ENCODE results near the gene GPR3. TPM values are rescaled to one million over a fixed set of nuclear protein-coding genes. Genes with fewer than 3 reads are reported as not detected.
A peak's percentile ranks its signal among the peaks of the same experiment; 100 is the strongest.
"Not testable (repeated sequence)": the region's sequence is repeated elsewhere in the genome, so short reads cannot be mapped to it uniquely, and the experiment has no call there.

The GPR3 gene
- total RNA-seq, 1 experiment from 2014 or later: 4.4 TPM

DNA sequence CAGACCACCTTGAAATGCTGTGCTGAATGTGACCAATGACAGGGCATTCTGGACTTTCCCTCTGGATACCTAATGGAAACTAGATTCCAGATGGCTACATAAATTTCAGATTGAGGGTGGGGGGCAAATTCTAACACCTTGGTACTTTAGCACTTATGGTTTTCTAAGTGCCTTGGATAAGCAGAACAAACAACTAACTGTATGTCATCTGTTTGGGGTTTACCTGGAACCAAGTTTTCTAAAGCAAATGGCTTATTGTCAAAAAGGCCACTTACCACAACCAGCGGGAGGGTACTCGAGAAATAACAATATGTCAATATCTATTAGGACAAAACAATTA is 39.1 kb downstream of the GPR3 start:
- Histone ChIP-seq H4K20me1 (ENCODE audit: control insufficient read depth, insufficient read depth, insufficient read length) (no peaks in the 10 kb centered on the region), H2BK20ac (ENCODE audit: low read depth, low read length, poor library complexity, severe bottlenecking) (no peak overlapping the region), H3K4ac (ENCODE audit: low read depth, low read length) (no peak overlapping the region), H3T11ph (ENCODE audit: low read length) (no peak overlapping the region), H3K4me1 (ENCODE audit: insufficient read depth, low read length) (peaks cover 15% of the 10 kb centered on the region; the same call in 1 of the 2 replicates), H3K23ac (ENCODE audit: insufficient read length, low read depth, low read length) (no peak overlapping the region), H2BK12ac (ENCODE audit: insufficient read length, low read depth, low read length) (no peak overlapping the region), H2AK5ac (ENCODE audit: insufficient read length, low read length) (no peak overlapping the region), H3K9ac (ENCODE audit: extremely low read depth, insufficient read length, low read length) (no peak overlapping the region), H2BK120ac (ENCODE audit: low read depth, low read length, poor library complexity, severe bottlenecking) (no peak overlapping the region), H3K4me2 (ENCODE audit: insufficient read depth, insufficient read length, low read length) (no peak overlapping the region), H3K27me3 (ENCODE audit: insufficient read depth, low read length) (no peaks in the 10 kb centered on the region), H3K18ac (ENCODE audit: insufficient read length, low read depth, low read length) (no peak overlapping the region), H4K5ac (ENCODE audit: insufficient read length, low read depth, low read length) (no peak overlapping the region), H3K79me2 (ENCODE audit: insufficient read depth, low read length) (peaks cover 9% of the 10 kb centered on the region; the same call in 1 of the 2 replicates), H3K23me2 (ENCODE audit: insufficient read length, low read depth, low read length, poor library complexity, severe bottlenecking) (no peaks in the 10 kb centered on the region), H3K14ac (ENCODE audit: insufficient read depth, low read length) (no peak overlapping the region), H3K9me3 (ENCODE audit: control insufficient read depth, low read depth, low read length) (no peaks in the 10 kb centered on the region), H4K8ac (replicated peaks; ENCODE audit: insufficient read length, low read depth, low read length) (no peak overlapping the region), H3K79me1 (ENCODE audit: insufficient read depth, low read depth, low read length, poor library complexity, severe bottlenecking) (peaks cover 6% of the 10 kb centered on the region), H4K91ac (ENCODE audit: insufficient read length, low read depth, low read length) (no peak overlapping the region), H2AFZ (ENCODE audit: low read length) (no peak overlapping the region), H2BK15ac (ENCODE audit: low read depth, low read length) (no peak overlapping the region), H2BK5ac (ENCODE audit: insufficient read length, low read length) (peak overlapping the region; percentile 46), H3K56ac (ENCODE audit: insufficient read length, low read depth, low read length) (no peak overlapping the region), H3K27ac (ENCODE audit: insufficient read length, low read depth, low read length) (peak overlapping the region; percentile 51)
- Mint-ChIP-seq H3K27ac (peak overlapping the region; percentile 45 to 95 (median 87); a peak in 4 of 7 replicates), H3K9me3 (no peaks in the 10 kb centered on the region), H3K36me3 (ENCODE audit: insufficient read depth in 1 of 3, low read depth in 3 of 3) (peaks cover 5 to 12% (median 12%) of the 10 kb centered on the region in 3 experiments; a peak in 6 of 7 replicates), H3K4me1 (peaks cover 44 to 46% of the 10 kb centered on the region in 2 experiments), H3K27me3 (ENCODE audit: low read depth) (no peaks in the 10 kb centered on the region), H3K4me3 (no peak overlapping the region)
- TF ChIP-seq, protein P1, sequence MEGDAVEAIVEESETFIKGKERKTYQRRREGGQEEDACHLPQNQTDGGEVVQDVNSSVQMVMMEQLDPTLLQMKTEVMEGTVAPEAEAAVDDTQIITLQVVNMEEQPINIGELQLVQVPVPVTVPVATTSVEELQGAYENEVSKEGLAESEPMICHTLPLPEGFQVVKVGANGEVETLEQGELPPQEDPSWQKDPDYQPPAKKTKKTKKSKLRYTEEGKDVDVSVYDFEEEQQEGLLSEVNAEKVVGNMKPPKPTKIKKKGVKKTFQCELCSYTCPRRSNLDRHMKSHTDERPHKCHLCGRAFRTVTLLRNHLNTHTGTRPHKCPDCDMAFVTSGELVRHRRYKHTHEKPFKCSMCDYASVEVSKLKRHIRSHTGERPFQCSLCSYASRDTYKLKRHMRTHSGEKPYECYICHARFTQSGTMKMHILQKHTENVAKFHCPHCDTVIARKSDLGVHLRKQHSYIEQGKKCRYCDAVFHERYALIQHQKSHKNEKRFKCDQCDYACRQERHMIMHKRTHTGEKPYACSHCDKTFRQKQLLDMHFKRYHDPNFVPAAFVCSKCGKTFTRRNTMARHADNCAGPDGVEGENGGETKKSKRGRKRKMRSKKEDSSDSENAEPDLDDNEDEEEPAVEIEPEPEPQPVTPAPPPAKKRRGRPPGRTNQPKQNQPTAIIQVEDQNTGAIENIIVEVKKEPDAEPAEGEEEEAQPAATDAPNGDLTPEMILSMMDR (conservative IDR thresholded peaks at IDR 0.05): no peak
- no CpG with 5 or more reads among the region's 2 CpGs for WGBS (ENCODE audit: extremely low coverage, insufficient read length, low lambda C conversion rate)
- no peak for DNase-seq

GRCh38 chr1:27432725-27433124 is 40.3 kb downstream of the GPR3 start:
- H2BK12ac ChIP-seq (ENCODE audit: insufficient read length, low read depth, low read length); H3K9ac ChIP-seq (ENCODE audit: extremely low read depth, insufficient read length, low read length); H3K27me3 Mint-ChIP-seq (ENCODE audit: low read depth); H2AFZ ChIP-seq (ENCODE audit: low read length); H3K9me3 ChIP-seq (ENCODE audit: control insufficient read depth, low read depth, low read length); H3K23ac ChIP-seq (ENCODE audit: insufficient read length, low read depth, low read length); H3K4me2 ChIP-seq (ENCODE audit: insufficient read depth, insufficient read length, low read length); H3K23me2 ChIP-seq (ENCODE audit: insufficient read length, low read depth, low read length, poor library complexity, severe bottlenecking); H4K91ac ChIP-seq (ENCODE audit: insufficient read length, low read depth, low read length); H3K79me2 ChIP-seq (ENCODE audit: insufficient read depth, low read length); H2AK5ac ChIP-seq (ENCODE audit: insufficient read length, low read length); H3T11ph ChIP-seq (ENCODE audit: low read length); H4K5ac ChIP-seq (ENCODE audit: insufficient read length, low read depth, low read length); H3K27ac ChIP-seq (ENCODE audit: insufficient read length, low read depth, low read length); H3K9me3 Mint-ChIP-seq; H2BK20ac ChIP-seq (ENCODE audit: low read depth, low read length, poor library complexity, severe bottlenecking); H2BK15ac ChIP-seq (ENCODE audit: low read depth, low read length); H3K4ac ChIP-seq (ENCODE audit: low read depth, low read length); H4K20me1 ChIP-seq (ENCODE audit: control insufficient read depth, insufficient read depth, insufficient read length); H3K27ac Mint-ChIP-seq; H2BK120ac ChIP-seq (ENCODE audit: low read depth, low read length, poor library complexity, severe bottlenecking); H4K8ac ChIP-seq (replicated peaks; ENCODE audit: insufficient read length, low read depth, low read length); H3K56ac ChIP-seq (ENCODE audit: insufficient read length, low read depth, low read length); H2BK5ac ChIP-seq (ENCODE audit: insufficient read length, low read length); DNase-seq; H3K4me3 Mint-ChIP-seq; H3K27me3 ChIP-seq (ENCODE audit: insufficient read depth, low read length); H3K18ac ChIP-seq (ENCODE audit: insufficient read length, low read depth, low read length); H3K14ac ChIP-seq (ENCODE audit: insufficient read depth, low read length); H3K79me1 ChIP-seq (ENCODE audit: insufficient read depth, low read depth, low read length, poor library complexity, severe bottlenecking); H3K36me3 Mint-ChIP-seq (ENCODE audit: insufficient read depth in 1 of 3, low read depth in 3 of 3): not testable (repeated sequence)
- H3K4me1 Mint-ChIP-seq: peaks cover 54 to 56% of the 10 kb centered on the region in 2 experiments
- peaks cover 15% of the 10 kb centered on the region; the same call in 1 of the 2 replicates for H3K4me1 ChIP-seq (ENCODE audit: insufficient read depth, low read length)
- no CpG with 5 or more reads among the region's 1 CpG for WGBS (ENCODE audit: extremely low coverage, insufficient read length, low lambda C conversion rate)

Measured in H9 (cell line).